ENCODE measurements around the gene USP40. TPM values are rescaled to one million over a fixed set of nuclear protein-coding genes. Genes with fewer than 3 reads are reported as not detected.

Gene USP40
- total RNA-seq, 2 donors from 2014 or later = 11.6 to 12.5 TPM

GRCh38 chr2:233532971-233533370 lies 33.6 kb downstream of the USP40 start:
- no peaks in the 10 kb centered on the region for H3K36me3 ChIP-seq
- H3K9me3 ChIP-seq = no peaks in the 10 kb centered on the region
- H3K27ac ChIP-seq = no peak overlapping the region
- TF ChIP-seq, protein P1, sequence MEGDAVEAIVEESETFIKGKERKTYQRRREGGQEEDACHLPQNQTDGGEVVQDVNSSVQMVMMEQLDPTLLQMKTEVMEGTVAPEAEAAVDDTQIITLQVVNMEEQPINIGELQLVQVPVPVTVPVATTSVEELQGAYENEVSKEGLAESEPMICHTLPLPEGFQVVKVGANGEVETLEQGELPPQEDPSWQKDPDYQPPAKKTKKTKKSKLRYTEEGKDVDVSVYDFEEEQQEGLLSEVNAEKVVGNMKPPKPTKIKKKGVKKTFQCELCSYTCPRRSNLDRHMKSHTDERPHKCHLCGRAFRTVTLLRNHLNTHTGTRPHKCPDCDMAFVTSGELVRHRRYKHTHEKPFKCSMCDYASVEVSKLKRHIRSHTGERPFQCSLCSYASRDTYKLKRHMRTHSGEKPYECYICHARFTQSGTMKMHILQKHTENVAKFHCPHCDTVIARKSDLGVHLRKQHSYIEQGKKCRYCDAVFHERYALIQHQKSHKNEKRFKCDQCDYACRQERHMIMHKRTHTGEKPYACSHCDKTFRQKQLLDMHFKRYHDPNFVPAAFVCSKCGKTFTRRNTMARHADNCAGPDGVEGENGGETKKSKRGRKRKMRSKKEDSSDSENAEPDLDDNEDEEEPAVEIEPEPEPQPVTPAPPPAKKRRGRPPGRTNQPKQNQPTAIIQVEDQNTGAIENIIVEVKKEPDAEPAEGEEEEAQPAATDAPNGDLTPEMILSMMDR (IDR thresholded peaks at IDR 0.05) = no peak
- no peak for DNase-seq (ENCODE audit: low spot score)
- H3K27me3 ChIP-seq = no peaks in the 10 kb centered on the region
- H3K4me3 ChIP-seq = no peak overlapping the region
- no peaks in the 10 kb centered on the region for H3K4me1 ChIP-seq

GRCh38 chr2:233531955-233532354 lies 34.6 kb downstream of the USP40 start:
- H3K4me3 ChIP-seq = no peak overlapping the region
- H3K27me3 ChIP-seq = no peaks in the 10 kb centered on the region
- TF ChIP-seq, protein P1 (IDR thresholded peaks at IDR 0.05) = no peak
- DNase-seq (ENCODE audit: low spot score) = no peak
- H3K36me3 ChIP-seq = no peaks in the 10 kb centered on the region
- H3K4me1 ChIP-seq = no peaks in the 10 kb centered on the region
- no peaks in the 10 kb centered on the region for H3K9me3 ChIP-seq
- H3K27ac ChIP-seq = no peak overlapping the region

DNA sequence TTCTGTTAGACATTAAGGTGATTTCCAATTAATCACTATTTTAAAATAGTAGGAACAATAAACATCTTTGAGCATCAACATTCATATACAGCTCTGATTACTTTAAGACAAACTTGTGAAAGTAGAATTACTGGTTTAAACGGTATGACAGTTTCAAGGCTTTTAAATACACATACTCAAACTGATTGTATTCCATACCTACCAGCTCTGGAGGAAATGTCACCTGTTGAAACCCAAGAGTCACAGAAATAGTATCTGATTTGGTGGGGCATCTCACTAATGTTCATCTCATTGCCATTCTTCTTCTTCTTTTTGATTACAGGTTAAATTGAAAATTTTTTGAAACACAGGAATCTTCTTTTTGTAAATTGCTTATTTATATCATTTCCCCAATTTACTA lies 36.2 kb downstream of the USP40 start:
- H3K27me3 ChIP-seq = no peaks in the 10 kb centered on the region
- no peaks in the 10 kb centered on the region for H3K36me3 ChIP-seq
- no peak overlapping the region for H3K4me3 ChIP-seq
- no peak for DNase-seq (ENCODE audit: low spot score)
- no peaks in the 10 kb centered on the region for H3K9me3 ChIP-seq
- H3K4me1 ChIP-seq = no peaks in the 10 kb centered on the region
- TF ChIP-seq, protein P1 (IDR thresholded peaks at IDR 0.05) = no peak
- H3K27ac ChIP-seq = no peak overlapping the region

- Histone ChIP-seq H3K27me3 (no peaks in the 10 kb centered on the region), H3K9me3 (no peaks in the 10 kb centered on the region), H3K4me3 (no peak overlapping the region), H3K36me3 (peaks cover 2% of the 10 kb centered on the region), H3K27ac (no peak overlapping the region), H3K4me1 (no peaks in the 10 kb centered on the region)
- DNase-seq (ENCODE audit: low spot score) = no peak
- TF ChIP-seq, protein P1 (IDR thresholded peaks at IDR 0.05) = no peak
These were observed 38.4 kb downstream of the USP40 start for GRCh38 chr2:233528182-233528581.

GRCh38 chr2:233525791-233526190 lies 40.8 kb downstream of the USP40 start:
- TF ChIP-seq, protein P1 (IDR thresholded peaks at IDR 0.05) = no peak
- no peak overlapping the region for H3K4me3 ChIP-seq
- H3K27ac ChIP-seq = no peak overlapping the region
- peaks cover 26% of the 10 kb centered on the region for H3K36me3 ChIP-seq
- H3K27me3 ChIP-seq = no peaks in the 10 kb centered on the region
- DNase-seq (ENCODE audit: low spot score) = no peak
- no peaks in the 10 kb centered on the region for H3K9me3 ChIP-seq
- no peaks in the 10 kb centered on the region for H3K4me1 ChIP-seq

All from right atrium auricular region (tissue), 2 donors.